ENCODE data around the gene SLC1A2. TPM values are rescaled to one million over a fixed set of nuclear protein-coding genes. Genes with fewer than 3 reads are reported as not detected.

The SLC1A2 gene
- total RNA-seq, 1 donor from 2014 or later: 1.9 TPM

GRCh38 chr11:35281169-35281688 is 138.1 kb downstream of the SLC1A2 start:
- H3K27ac Mint-ChIP-seq: no peak overlapping the region
- no peaks in the 10 kb centered on the region for H3K27me3 Mint-ChIP-seq (ENCODE audit: low read depth)
- TF ChIP-seq, protein P1, sequence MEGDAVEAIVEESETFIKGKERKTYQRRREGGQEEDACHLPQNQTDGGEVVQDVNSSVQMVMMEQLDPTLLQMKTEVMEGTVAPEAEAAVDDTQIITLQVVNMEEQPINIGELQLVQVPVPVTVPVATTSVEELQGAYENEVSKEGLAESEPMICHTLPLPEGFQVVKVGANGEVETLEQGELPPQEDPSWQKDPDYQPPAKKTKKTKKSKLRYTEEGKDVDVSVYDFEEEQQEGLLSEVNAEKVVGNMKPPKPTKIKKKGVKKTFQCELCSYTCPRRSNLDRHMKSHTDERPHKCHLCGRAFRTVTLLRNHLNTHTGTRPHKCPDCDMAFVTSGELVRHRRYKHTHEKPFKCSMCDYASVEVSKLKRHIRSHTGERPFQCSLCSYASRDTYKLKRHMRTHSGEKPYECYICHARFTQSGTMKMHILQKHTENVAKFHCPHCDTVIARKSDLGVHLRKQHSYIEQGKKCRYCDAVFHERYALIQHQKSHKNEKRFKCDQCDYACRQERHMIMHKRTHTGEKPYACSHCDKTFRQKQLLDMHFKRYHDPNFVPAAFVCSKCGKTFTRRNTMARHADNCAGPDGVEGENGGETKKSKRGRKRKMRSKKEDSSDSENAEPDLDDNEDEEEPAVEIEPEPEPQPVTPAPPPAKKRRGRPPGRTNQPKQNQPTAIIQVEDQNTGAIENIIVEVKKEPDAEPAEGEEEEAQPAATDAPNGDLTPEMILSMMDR (IDR thresholded peaks at IDR 0.05; ENCODE audit: unreplicated experiment): no peak
- H3K9me3 Mint-ChIP-seq: no peaks in the 10 kb centered on the region
- no peaks in the 10 kb centered on the region for H3K4me1 Mint-ChIP-seq
- no peak for DNase-seq (ENCODE audit: low spot score in 2 of 2, unreplicated experiment in 2 of 2)
- no peaks in the 10 kb centered on the region for H3K36me3 Mint-ChIP-seq
- H3K4me3 Mint-ChIP-seq: no peak overlapping the region

DNA sequence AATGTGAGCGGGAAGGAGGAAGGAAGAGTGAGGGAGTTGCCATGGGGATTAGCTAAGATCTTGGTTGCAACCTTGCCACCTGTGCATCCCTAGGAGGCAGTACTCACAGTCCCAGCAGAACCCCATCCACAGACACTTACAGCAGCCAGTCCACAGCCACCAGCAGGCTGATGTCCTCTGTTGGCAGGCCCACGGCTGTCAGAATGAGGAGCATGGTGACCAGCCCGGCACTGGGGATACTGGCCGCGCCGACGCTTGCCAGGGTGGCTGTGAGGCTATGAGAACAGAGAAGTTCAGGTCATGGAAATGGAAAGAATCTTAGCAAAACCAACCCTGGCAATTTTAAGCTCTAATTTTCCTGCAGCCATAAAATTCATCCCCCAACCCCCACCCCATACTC is 138.6 kb downstream of the SLC1A2 start:
- Mint-ChIP-seq H3K4me3 (no peak overlapping the region), H3K36me3 (no peaks in the 10 kb centered on the region), H3K27me3 (ENCODE audit: low read depth) (no peaks in the 10 kb centered on the region), H3K27ac (no peak overlapping the region), H3K4me1 (peaks cover 2% of the 10 kb centered on the region), H3K9me3 (no peaks in the 10 kb centered on the region)
- no peak for DNase-seq (ENCODE audit: low spot score in 2 of 2, unreplicated experiment in 2 of 2)
- TF ChIP-seq, protein P1 (IDR thresholded peaks at IDR 0.05; ENCODE audit: unreplicated experiment): no peak

DNA sequence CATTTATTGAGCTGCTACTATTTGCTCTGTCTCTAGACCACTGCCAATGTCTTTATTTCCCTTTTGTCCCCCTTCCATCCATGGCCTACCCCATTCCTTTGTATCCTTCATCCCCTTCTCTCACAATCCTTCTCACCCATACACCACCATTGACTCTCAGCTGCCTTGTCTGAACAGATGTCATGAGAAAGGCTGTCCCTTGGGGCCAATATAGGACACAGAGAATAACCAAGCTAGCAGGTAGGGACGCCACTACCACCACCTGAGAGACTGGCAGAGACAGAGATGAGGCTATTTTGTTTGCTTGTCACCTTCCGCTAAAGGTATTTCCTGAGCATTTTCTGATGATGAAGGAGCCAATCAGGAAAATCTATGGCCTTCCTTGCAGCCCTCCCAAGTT is 141.5 kb downstream of the SLC1A2 start:
- DNase-seq (ENCODE audit: low spot score in 2 of 2, unreplicated experiment in 2 of 2): no peak
- Mint-ChIP-seq H3K27me3 (ENCODE audit: low read depth) (no peaks in the 10 kb centered on the region), H3K36me3 (no peaks in the 10 kb centered on the region), H3K4me1 (peaks cover 17% of the 10 kb centered on the region), H3K27ac (no peak overlapping the region), H3K4me3 (no peak overlapping the region), H3K9me3 (no peaks in the 10 kb centered on the region)
- TF ChIP-seq, protein P1 (IDR thresholded peaks at IDR 0.05; ENCODE audit: unreplicated experiment): no peak

GRCh38 chr11:35276396-35277145 is 142.8 kb downstream of the SLC1A2 start:
- Mint-ChIP-seq H3K4me1 (peaks cover 17% of the 10 kb centered on the region), H3K4me3 (no peak overlapping the region), H3K27ac (no peak overlapping the region), H3K36me3 (no peaks in the 10 kb centered on the region), H3K9me3 (no peaks in the 10 kb centered on the region), H3K27me3 (ENCODE audit: low read depth) (peaks cover 4% of the 10 kb centered on the region)
- DNase-seq (ENCODE audit: low spot score in 2 of 2, unreplicated experiment in 2 of 2): no peak
- TF ChIP-seq, protein P1 (IDR thresholded peaks at IDR 0.05; ENCODE audit: unreplicated experiment): no peak

DNA sequence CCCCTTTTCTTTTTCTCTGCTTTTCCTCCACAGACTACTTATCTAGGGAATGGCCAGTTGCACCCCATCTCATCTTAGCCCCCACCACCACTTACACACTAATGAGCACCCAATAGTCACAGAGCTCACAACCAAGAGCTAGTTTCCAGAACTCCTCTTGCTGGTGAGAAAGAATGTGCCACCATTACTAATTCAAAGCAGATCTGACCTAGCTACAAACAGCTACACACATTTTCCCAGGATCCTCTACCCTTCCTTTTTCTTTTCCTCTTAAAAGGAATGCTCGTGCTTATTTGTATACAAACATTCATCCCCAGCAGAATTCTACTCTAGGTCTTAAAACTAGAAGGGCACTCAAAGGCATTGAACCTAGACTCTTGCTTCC is 143.6 kb downstream of the SLC1A2 start:
- H3K4me3 Mint-ChIP-seq: no peak overlapping the region
- TF ChIP-seq, protein P1 (IDR thresholded peaks at IDR 0.05; ENCODE audit: unreplicated experiment): no peak
- H3K36me3 Mint-ChIP-seq: no peaks in the 10 kb centered on the region
- peaks cover 17% of the 10 kb centered on the region for H3K4me1 Mint-ChIP-seq
- H3K27ac Mint-ChIP-seq: no peak overlapping the region
- no peak for DNase-seq (ENCODE audit: low spot score in 2 of 2, unreplicated experiment in 2 of 2)
- H3K9me3 Mint-ChIP-seq: no peaks in the 10 kb centered on the region
- peaks cover 5% of the 10 kb centered on the region for H3K27me3 Mint-ChIP-seq (ENCODE audit: low read depth)

Measured in mesothelial cell of epicardium (in vitro differentiated cells).